Stimulated activated CD8-positive, alpha-beta memory T cell treated with anti-CD3 and anti-CD28 coated beads, Interleukin-7, amount 100 ng/mL, for 48 hours (primary cell): ENCODE data around the gene PLCZ1.
"Not testable (repeated sequence)": the region's sequence is repeated elsewhere in the genome, so short reads cannot be mapped to it uniquely, and the experiment has no call there.

Experiments
- DNase-seq, 2 donors: peaks; one replicate each; pipeline ENCODE4 v3.0.0-alpha.2; 2020; ENCODE audit warnings: low read depth in 1 of 2; ENCODE audit errors: extremely low read depth in 1 of 2

PLCZ1 gene

GRCh38 chr12:18737819-18738218 lies at the start of gene PLCZ1, which contains the start of gene CAPZA3:
Gene PLCZ1 (minus strand): TSS chr12:18738012. CDS start chr12:18737371, 641 bp downstream.
Gene CAPZA3 (plus strand): TSS chr12:18738119. CDS start chr12:18738269, 150 bp downstream.
- no peak for DNase-seq

DNA sequence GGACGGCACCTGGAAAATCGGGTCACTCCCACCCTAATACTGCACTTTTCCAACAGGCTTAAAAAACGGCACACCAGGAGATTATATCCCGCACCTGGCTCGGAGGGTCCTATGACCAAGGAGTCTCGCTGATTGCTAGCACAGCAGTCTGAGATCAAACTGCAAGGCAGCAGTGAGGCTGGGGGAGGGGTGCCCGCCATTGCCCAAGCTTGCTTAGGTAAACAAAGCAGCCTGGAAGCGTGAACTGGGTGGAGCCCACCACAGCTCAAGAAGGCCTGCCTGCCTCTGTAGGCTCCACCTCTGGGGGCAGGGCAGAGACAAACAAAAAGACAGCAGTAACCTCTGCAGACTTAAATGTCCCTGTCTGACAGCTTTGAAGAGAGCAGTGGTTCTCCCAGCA lies 47.7 kb upstream of the PLCZ1 start:
- DNase-seq: not testable (repeated sequence)

DNA sequence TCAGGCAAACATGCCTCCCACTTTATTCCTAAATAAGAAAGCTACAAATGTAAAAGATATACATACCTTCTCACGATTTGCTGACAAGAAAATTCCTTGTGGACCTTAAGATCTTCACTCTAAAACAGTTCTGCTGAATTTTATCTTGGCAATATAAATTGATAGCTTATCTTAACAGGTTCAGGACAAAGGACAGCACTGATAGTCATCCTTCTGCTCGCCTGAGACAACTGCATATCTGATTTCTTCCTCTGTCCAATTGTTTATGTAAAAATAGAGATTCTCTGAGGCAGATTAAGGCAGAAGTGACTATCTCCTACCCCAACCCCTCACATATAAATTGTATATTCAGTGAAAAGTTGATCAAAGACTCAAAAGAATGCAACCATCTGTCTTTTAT lies 45.0 kb upstream of the PLCZ1 start:
- DNase-seq: no peak

DNA sequence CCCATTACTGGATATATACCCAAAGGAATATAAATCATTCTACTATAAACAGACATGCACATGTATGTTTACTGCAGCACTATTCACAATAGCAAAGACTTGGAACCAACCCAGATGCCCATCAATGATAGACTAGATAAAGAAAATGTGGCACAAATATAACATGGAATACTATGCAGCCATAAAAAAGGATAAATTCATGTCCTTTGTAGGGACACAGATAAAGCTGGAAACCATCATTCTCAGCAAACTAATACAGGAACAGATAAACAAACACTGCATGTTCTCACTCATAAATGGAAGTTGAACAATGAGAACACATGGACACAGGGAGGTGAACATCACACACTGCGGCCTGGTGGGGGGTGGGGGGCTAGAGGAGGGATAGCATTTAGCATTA lies 28.7 kb upstream of the PLCZ1 start:
- not testable (repeated sequence) for DNase-seq

GRCh38 chr12:18755341-18755740 lies 17.5 kb upstream of the PLCZ1 start:
- DNase-seq: no peak

DNA sequence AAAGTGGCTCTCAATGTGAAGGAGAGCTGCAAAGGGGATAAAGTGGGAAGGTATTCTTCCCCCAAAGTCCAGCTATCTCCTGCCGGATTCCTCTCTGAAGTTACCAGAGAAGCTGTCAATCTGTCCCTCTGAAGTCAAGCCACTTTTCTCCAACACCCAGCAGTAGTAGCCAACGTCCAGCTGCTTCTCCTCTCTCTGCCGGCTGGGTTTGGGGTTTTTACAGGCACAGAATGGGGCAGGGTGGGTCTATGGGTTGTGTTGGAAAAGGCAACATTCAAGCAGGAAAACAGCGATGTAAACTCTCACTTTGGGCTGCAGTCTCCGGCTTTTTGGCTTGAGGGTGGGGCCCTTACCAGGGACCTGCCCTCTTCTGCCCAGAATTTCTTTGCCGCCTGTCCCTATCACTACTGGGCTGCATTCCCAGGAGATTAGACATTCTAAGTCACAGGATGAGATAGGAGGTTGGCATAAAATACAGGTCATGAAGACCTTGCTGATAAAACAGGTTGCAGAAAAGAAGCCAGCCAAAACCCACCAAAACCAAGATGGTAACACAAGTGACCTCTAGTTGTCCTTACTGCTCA lies 16.4 kb upstream of the PLCZ1 start:
- no peak for DNase-seq

DNA sequence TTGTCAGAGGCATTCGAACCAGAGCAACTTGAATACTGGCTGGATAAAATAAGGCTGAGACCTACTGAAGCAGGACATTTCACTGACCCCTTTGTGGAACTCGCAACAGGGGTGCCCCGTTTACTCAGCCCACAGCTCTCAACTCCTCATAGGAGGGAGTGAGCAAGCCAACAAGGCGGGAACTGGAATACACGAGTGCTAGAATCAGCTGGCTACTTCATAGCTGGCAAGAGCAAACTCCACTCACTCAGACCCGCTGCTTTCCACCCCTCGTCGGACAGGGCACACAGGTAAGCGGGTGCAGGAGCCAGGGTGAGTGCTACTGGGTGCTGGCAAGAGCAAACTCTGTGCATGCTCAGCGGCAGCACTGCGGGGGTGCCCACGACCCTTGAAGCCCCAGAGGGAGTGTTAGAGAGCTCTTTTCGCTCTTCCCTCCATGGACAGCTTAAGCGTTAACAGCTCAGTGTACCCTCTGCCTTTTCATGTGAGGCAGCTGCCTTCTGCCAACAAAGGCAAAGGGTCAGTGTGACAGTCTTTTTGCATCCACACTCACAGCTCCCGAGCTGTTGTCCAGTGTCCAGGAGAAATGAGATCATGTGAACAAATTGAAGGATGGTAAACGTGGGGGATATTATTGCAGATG lies 15.8 kb upstream of the PLCZ1 start:
- DNase-seq: no peak

GRCh38 chr12:18752947-18753346 lies 15.1 kb upstream of the PLCZ1 start:
- no peak for DNase-seq

DNA sequence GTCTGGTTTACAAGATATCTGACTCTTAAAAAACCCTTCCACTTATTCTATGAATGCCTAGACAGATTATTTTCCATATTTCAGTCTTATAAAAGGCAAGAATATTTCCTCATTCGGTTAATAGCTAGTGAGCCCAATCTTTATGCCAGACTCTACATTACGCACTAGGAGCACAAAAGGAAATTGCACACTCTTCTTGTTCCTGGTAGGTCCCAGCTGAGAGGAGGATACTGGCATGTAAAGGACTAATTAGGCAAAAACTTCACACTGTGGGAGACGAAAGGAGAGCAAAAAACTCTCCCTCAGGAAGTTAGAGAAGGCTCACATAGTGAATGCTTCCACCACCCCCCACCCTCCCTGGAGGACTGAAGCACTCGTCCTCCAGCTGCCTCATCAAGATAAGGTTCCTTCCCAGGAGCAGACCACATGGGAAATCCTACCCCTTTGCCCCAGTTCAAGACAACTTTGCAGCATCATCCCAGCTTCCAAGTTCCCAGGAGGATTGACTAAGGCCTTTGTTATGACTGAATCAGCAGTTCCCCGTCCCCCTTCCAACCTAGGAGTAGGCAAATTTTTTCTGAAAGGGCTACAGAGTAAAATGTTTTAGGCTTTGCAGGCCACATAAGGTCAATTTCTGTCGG lies 14.6 kb upstream of the PLCZ1 start:
- no peak for DNase-seq

- no peak for DNase-seq
Observed at GRCh38 chr12:18751866-18752265, 14.1 kb upstream of the PLCZ1 start.

- no peak for DNase-seq
Observed at GRCh38 chr12:18750085-18750484, 12.3 kb upstream of the PLCZ1 start.

GRCh38 chr12:18749386-18749957 lies 11.7 kb upstream of the PLCZ1 start:
- no peak for DNase-seq

DNA sequence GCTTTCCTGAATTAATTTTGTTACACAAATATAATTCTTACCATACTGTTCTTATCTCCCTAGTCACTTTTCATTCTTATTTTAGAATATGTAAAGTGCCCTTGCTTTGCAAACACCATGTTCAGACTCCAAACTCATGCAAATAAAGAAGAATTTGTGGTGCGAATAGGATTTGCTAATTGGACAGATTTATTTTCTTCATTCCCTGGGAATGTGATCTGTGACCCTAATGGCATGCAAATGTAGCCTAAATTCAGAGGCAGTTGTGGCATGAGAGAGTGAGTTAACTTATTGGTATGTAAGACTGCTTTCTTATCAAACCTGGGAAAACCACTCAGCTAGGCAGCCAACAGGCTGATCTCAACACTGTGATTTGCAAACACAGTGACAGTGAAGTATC lies 10.1 kb upstream of the PLCZ1 start:
- no peak for DNase-seq

- DNase-seq: no peak
Observed at GRCh38 chr12:18731156-18731555, 6.7 kb downstream of the PLCZ1 start.

GRCh38 chr12:18723752-18724151 lies 14.1 kb downstream of the PLCZ1 start:
- DNase-seq: no peak

GRCh38 chr12:18721452-18721851 lies 16.4 kb downstream of the PLCZ1 start:
- DNase-seq: no peak

DNA sequence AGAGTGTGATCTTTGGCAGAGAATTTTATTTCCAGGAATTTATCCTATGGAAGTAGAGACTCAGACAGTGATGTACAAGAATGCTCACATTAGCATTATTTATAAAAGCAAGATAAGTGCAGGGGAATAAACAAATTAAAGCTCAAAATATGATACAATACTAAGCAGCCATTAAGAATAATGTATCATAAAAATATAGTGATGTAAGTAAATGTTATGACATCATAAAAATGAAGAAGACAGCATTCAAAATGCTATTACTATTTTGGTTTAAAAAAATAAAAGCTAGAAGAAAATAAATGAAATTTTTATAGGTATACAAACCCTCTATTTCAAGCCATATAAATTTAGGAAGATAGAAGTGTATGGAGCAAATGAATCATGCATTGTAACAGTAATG lies 17.1 kb downstream of the PLCZ1 start:
- no peak for DNase-seq

- no peak for DNase-seq
Observed at GRCh38 chr12:18719922-18720510, 17.8 kb downstream of the PLCZ1 start.

GRCh38 chr12:18718462-18718861 lies 19.4 kb downstream of the PLCZ1 start:
- DNase-seq: no peak

GRCh38 chr12:18716236-18716635 lies 21.6 kb downstream of the PLCZ1 start:
- DNase-seq: no peak

DNA sequence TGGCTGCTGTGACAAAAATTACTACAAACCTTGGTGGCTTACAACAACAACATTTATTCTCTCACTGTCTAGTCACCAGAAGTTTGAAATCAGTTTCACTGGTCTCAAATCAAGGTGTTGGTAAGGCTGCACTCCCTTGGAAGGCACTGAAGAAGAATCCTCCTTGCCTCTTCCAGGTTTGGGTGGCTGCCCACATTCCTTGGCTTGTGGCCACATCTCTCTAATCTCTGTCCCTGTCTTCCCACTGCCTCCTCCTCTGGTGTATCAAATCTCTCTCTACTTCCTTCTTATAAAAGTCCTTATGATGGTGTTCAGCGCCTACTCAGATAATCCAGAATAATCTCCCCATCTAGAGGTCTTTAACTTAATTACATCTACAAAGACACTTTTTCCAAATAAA lies 31.0 kb downstream of the PLCZ1 start:
- no peak for DNase-seq

GRCh38 chr12:18703911-18704310 lies 33.9 kb downstream of the PLCZ1 start:
- no peak for DNase-seq
